GM19238 (cell line): ENCODE data around the gene TRAF3.
"Not testable (repeated sequence)": the region's sequence is repeated elsewhere in the genome, so short reads cannot be mapped to it uniquely, and the experiment has no call there.

Experiments
- DNase-seq: peaks from one replicate; pipeline ENCODE4 v3.0.0; 2011; ENCODE audit warnings: low spot score; ENCODE audit not compliant: insufficient read length

The TRAF3 gene

GRCh38 chr14:102827716-102828115 is 50.5 kb downstream of the TRAF3 start:
- DNase-seq = no peak

DNA sequence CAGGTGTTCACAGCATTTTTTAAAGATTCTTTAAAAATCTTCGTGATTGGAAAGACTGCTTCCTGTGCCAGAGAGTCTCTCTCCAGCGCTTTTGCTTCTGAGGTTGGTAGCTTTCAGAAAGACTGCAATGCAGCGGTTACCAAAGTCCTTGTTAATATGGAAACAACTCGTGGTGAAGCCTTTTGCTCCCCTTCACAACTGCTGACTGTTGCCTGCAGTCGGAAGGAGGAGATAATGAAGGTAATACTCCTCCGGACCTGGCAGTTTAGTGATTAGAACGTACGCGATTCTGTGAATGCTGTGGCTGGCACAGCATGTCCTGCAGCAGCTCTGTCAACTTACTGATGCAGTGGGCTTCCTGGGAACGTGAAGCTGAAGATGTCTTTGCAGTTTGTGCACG is 50.9 kb downstream of the TRAF3 start:
- no peak for DNase-seq

DNA sequence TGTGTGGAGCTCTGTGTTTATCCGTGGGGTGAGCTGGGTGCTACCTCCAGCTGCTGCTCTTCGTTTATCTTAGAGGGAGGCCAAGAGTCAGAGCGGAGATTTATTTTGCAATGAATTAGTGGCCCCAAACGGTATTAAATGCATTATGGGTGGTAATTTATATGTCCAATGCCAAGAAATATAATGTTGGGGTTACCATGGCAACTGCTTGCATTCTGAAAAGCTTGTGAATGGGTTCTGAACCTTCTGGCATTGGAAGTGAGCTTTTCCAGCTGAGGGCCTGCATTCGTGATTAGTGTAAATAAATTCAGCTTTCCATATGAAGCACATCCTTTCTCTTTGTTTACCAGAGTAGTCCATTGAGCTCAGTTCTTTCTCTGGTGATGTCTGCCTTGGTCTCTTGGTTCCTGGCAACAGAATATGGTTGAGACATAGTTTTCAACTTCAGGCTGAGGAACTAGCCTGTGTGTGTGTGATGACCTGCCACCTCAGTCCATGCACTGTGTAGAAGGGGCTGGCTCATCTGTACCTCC is 51.8 kb downstream of the TRAF3 start:
- DNase-seq = no peak

- DNase-seq = no peak
These were observed 53.3 kb downstream of the TRAF3 start for GRCh38 chr14:102830474-102831045.

- DNase-seq = no peak
These were observed 54.0 kb downstream of the TRAF3 start for GRCh38 chr14:102831163-102831804.

DNA sequence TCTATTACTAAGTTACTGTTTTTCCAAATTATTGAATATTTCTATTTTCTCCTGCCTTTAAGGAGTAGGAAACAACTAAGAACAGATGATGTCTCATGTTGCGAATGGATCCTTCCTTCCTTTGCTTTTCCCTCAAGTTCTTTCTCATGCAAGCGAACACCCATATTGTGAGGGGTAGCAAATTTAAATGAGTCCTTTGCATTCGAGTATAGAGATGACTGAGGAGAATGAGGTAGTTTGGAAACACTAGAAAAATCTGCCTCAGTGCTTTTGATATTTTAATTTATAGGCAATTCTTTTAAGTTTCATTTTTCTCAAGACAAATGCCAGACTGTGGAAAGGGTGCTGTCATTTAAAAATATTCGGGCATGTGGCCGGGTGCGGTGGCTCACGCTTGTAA is 56.1 kb downstream of the TRAF3 start:
- no peak for DNase-seq

DNA sequence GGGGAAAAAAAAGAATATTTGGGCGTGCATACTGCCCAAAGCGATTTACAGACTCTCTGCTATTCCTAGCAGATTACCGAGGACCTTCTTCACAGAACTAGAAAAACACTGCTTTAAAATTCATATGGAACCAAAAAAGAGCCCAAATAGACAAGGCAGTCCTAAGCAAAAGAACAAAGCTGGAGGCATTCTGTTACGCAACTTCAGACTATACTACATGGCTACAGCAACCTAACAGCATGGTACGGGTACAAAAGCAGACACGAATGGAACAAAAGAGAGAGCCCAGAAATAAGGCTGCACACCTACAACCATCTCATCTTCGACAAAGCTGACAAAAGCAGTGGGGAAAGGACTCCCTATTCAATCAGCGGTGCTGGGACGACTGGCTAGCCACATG is 56.7 kb downstream of the TRAF3 start:
- DNase-seq = no peak

DNA sequence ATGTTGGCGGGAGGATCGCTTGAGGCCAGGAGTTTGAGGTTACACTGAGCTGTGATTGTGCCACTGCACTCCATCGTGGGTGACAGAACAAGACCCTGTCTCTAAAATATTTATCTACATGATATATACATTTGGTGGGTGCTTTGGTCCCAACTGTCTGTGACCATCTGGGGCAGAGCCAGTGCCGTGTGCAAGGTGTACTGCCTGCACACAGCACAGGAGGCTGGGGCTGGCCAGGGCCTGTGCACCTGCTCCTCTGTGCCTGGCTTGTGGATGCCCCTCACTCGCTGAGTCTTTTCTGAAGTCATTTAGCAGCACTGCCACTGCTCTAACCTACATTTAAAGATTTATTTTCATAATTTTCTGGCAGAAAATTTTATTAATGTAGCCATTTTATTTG is 58.7 kb downstream of the TRAF3 start:
- DNase-seq = no peak

- not testable (repeated sequence) for DNase-seq
These were observed 59.9 kb downstream of the TRAF3 start for GRCh38 chr14:102837120-102837519.

- DNase-seq = no peak
These were observed 61.3 kb downstream of the TRAF3 start for GRCh38 chr14:102838501-102838900.

DNA sequence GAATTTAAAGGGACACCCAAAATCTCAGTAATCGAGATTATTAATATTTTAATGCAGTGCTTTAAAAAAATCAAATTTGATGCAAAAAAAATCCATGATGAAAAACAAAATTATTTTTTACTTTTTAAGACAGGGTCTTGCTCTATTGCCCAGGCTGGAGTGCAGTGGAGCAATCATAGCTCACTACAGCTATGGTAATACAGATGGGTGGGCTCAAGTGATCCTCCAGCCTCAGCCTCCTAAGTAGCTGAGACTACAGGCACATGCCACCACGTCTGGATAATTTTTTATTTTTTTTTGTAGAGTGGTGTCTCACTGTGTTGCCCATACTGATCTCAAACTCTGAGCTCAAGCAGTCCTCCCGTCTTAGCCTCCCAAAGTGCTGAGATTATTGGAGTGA is 62.9 kb downstream of the TRAF3 start:
- no peak for DNase-seq

DNA sequence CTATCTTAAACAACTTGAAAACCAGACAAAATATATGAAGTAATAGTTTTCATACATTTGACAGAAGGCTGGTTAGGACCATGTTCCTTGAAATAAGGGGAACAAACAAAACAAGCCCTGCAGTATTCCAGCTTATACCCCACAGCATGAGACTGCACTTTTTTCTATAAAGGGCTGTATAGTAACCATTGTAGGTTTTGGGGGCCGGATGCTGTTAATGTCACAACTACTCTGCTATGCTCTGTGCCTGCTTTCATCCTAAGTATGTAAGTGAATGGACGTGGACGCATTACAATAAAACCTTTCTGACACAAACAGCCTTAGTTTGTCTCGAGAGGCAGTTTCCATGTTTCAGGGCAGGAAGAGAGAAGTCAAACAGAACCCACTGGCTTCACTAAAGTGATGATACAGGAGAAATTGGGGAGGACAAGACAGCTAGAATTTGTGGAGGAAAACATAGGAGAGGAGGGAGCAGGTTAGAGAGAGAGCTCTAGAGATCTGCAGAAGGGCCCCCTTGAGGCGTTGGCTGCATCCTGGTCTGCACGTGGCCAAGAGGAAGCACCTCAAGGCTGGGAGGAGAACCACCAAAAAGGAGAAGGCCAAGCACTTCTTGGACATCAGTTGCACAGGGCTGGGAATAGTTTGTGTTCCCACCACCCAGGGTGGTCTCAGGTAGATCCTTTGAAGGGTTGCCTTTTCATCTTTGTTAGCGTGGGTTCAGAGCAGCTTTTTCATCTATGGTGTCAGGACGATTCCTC is 63.7 kb downstream of the TRAF3 start:
- no peak for DNase-seq

- DNase-seq = no peak
These were observed 71.7 kb downstream of the TRAF3 start for GRCh38 chr14:102848830-102849525.

- DNase-seq = no peak
These were observed 72.5 kb downstream of the TRAF3 start for GRCh38 chr14:102849526-102850379.

- DNase-seq = no peak
These were observed 76.4 kb downstream of the TRAF3 start for GRCh38 chr14:102853648-102854047.

GRCh38 chr14:102854091-102854703 is 76.9 kb downstream of the TRAF3 start:
- no peak for DNase-seq

- no peak for DNase-seq
These were observed 78.9 kb downstream of the TRAF3 start for GRCh38 chr14:102856179-102856578.

GRCh38 chr14:102857444-102857843 is 80.2 kb downstream of the TRAF3 start:
- DNase-seq = no peak

DNA sequence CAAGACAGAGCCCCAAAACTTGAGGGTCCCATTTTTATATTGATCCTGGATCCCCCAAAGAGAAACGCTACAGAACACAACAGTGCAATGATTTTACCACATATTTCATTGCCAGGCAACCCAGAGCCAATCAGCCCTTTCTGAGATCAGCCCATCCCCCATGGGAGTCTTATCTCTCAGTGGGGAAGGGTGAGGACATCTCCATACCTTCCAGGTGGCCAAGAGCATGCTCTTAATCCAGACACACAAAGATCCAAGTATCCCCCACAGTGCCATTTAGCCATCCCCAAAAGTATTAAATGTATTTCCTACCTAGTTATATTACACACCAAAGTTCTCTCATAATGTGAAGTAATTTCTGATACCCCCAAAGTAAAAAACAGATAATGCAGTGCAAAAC is 82.7 kb downstream of the TRAF3 start:
- DNase-seq = no peak

- no peak for DNase-seq
These were observed 85.0 kb downstream of the TRAF3 start for GRCh38 chr14:102862154-102862773.
